DND-41 (cell line): ENCODE data around the gene SPPL2B.

ENCODE experiments used
- CTCF ChIP-seq: IDR thresholded peaks from 2 replicates; pipeline ENCODE4 v1.5.1; 2012; ENCODE audit warnings: borderline replicate concordance, low read length, moderate library complexity, mild to moderate bottlenecking; ENCODE audit not compliant: poor library complexity, severe bottlenecking; ENCODE audit errors: extremely low read depth
- EZH2 ChIP-seq: IDR thresholded peaks from 3 replicates; pipeline ENCODE4 v1.6.1; 2012; ENCODE audit warnings: borderline replicate concordance, low read depth, mild to moderate bottlenecking, moderate library complexity, low read length, inconsistent platforms; ENCODE audit not compliant: severe bottlenecking

GRCh38 chr19:2376784-2377519 lies 48.5 kb downstream of the SPPL2B start:
- TF ChIP-seq CTCF (no peak), EZH2 (no peak)
